ENCODE measurements around the gene MOB3A.

Gene MOB3A

GRCh38 chr19:2033115-2033824, 62.9 kb downstream of the MOB3A start:
- no peak for DNase-seq

GRCh38 chr19:2032296-2032941, 63.7 kb downstream of the MOB3A start:
- peak; percentile 96 for DNase-seq

- no peak for DNase-seq
Observed at GRCh38 chr19:2027361-2027760, 68.8 kb downstream of the MOB3A start.

DNA sequence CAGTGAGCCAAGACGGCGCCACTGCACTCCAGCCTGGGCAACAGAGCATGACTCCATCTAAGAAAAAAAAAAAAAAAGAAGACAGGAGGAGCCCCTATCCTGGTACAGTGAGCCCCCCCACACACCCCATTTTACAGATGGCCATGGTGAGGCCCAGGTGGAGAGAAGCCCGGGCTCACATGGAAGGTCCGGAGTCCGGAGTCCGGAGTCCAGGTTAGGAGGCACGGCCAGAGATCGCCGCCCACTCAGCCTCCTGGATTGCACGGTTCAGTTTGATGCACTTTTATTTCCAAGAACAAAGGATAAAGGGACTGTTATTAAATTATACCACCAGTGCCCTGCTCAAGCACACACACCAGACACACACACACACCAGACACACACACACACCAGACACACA, 69.4 kb downstream of the MOB3A start:
- DNase-seq: no peak

GRCh38 chr19:2022289-2022688, 73.8 kb downstream of the MOB3A start:
- no peak for DNase-seq

DNA sequence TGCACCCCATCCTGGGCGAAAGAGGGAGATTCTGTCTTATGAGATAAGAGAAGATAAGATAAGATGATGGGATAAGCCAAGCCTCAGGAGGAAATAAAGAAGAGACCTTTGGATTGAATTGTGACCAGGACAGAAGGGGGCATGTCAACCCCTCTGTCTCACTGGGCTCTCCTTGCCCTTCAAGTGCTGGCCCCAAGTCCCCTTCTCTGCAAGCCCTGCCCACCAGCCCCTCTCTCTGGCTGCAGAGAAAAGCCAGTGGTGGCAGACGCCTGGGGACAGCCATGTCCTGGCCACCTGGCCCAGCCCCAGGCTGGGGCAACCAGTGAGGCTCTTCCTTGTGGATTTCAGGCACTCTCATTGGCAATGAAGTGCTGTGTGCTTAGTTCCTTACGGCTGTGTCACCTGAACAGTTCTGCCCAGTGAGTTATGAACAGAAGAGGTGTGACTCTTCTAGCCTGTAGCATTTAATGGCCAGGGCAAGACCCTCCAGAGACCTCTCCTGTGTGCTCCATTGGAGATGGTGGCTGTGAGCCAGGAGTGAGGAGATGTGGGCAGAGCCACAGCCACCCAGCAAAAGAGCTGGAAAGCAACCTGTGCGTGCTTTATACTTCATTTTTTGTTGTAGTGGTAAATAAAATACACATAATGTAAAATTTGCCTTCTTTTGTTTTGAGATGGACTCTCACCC, 74.5 kb downstream of the MOB3A start:
- no peak for DNase-seq

Measured in femur (tissue), 1 donor.